Spleen (tissue), 7 donors: ENCODE measurements around the gene SLC4A9.

Experiments
- POLR2A ChIP-seq, 3 donors: fragments of 450-650 bp; IDR thresholded peaks; one replicate each; pipeline ENCODE4 v1.5.1; 2017; ENCODE audit warnings: antibody characterized with exemption in 3 of 3, mild to moderate bottlenecking in 1 of 3
- TF ChIP-seq, protein P1 (sequence below), 11 experiments: fragments of 200-600 bp in 7 of 11; fragments of 450-650 bp in 4 of 11; sonication (generic) in 4 of 11; IDR thresholded peaks in 8 of 11; conservative IDR thresholded peaks in 3 of 11; 1 replicate in 7 of 11; 2 replicates in 4 of 11; pipeline versions ENCODE4 v1.4.0 to v1.8.0; 2016 to 2021; ENCODE audit warnings: antibody characterized with exemption in 11 of 11, inconsistent platforms in 4 of 11, mild to moderate bottlenecking in 1 of 11
- donor health status: DM: no; HTN: no; CAD: no; lungs with moderate emphysema.
- donor health status: DM: no; HTN: no; CAD: no.
- donor health status: DM: no; HTN: no; CAD: no.

DNA sequence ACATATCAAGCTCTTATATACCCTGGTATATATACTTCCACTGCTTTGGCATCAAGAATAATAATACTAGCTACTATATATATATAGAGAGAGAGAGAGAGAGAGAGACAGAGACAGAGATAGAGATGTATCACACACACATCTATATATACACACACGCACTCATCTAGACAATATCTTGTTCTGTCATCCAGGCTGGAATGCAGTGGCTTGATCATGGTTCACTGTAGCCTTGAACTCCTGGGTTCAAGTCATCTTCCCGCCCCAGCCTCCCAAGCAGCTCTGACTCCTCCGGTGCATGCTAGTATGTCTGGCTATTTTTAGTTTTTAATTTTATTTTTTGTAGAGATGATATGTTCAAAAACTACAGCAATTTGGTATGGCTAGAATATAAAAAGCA lies 64.1 kb downstream of the SLC4A9 start:
- TF ChIP-seq, protein P1, sequence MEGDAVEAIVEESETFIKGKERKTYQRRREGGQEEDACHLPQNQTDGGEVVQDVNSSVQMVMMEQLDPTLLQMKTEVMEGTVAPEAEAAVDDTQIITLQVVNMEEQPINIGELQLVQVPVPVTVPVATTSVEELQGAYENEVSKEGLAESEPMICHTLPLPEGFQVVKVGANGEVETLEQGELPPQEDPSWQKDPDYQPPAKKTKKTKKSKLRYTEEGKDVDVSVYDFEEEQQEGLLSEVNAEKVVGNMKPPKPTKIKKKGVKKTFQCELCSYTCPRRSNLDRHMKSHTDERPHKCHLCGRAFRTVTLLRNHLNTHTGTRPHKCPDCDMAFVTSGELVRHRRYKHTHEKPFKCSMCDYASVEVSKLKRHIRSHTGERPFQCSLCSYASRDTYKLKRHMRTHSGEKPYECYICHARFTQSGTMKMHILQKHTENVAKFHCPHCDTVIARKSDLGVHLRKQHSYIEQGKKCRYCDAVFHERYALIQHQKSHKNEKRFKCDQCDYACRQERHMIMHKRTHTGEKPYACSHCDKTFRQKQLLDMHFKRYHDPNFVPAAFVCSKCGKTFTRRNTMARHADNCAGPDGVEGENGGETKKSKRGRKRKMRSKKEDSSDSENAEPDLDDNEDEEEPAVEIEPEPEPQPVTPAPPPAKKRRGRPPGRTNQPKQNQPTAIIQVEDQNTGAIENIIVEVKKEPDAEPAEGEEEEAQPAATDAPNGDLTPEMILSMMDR (IDR thresholded peaks at IDR 0.05 in 8 of 11, conservative IDR thresholded peaks at IDR 0.05 in 3 of 11), result no peak
- no peak for TF ChIP-seq POLR2A (IDR thresholded peaks at IDR 0.05)
